EH (cell line): Measurements from ENCODE around the gene FNBP1.

ENCODE experiments used
- DNase-seq: peaks from one replicate; pipeline ENCODE4 v3.0.0-alpha.2; 2015; ENCODE audit warnings: low read depth

Gene FNBP1

GRCh38 chr9:130042885-130043653, at the start of gene FNBP1:
Gene FNBP1, minus strand, starts transcription at chr9:130043189. Its CDS starts 214 bp downstream, at chr9:130042975.
- peak; percentile 79 for DNase-seq

- no peak for DNase-seq
These were observed 47.9 kb upstream of the FNBP1 start for GRCh38 chr9:130090915-130091314.

- no peak for DNase-seq
These were observed 46.2 kb upstream of the FNBP1 start for GRCh38 chr9:130089141-130089540.

DNA sequence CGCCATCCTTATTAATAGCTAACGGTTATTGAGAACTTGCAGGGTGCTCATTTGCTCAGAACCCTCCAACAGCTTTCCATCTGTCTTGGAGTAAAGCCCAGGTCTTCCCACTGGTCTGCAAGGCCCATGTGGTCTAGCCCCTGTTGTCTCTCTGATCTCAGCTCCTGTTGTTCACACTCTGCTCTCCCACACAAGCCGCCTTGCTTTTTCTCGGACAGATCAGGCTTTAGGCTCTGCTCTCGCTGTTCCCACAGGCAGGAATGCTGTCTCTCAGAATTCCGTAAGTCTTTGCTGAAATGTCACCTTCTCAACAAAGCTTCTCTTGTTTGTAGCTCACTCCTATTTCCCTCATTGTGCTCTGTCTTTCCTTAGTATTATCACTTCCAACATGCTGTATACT, 45.1 kb upstream of the FNBP1 start:
- DNase-seq: no peak

DNA sequence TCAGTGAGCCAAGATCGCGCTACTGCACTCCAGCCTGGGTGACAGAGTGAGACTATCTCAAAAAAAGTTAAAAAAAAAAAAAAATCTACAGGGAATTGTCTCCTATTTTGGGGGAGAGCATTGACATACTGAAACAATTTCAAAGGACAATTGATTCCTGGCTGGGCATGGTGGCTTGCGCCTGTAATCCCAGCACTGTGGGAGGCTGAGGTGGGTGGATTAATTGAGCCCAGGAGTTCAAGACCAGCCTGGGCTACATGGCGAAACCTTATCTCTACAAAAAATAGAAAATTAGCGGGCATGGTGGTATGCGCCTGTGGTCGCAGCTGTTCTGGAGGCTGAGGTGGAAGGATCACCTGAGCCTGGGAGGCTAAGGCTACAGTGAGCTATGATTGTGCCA, 41.3 kb upstream of the FNBP1 start:
- DNase-seq: no peak

- no peak for DNase-seq
These were observed 35.6 kb upstream of the FNBP1 start for GRCh38 chr9:130078547-130078946.

DNA sequence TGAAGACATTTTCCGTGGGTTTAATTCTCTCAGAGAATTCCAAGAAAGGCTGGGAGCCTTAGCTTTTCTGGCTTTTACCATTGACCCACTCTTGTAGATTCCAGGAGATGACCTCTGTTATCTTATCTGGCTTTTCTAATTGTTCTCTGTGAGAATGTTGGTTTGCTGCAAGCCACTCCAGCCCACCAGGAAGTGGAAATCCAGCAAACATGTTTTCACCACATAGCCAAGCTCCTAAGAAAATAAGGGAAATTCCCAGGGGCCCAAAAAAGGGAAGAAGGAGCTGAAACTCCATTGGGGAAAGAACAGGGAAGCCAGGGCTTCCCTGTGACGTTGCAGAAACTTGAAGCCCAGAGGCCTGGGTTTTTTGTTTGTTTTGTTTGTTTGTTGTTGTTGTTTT, 30.4 kb upstream of the FNBP1 start:
- DNase-seq: peak; percentile 74

- peak; percentile 51 for DNase-seq
These were observed 29.7 kb upstream of the FNBP1 start for GRCh38 chr9:130072515-130073235.

DNA sequence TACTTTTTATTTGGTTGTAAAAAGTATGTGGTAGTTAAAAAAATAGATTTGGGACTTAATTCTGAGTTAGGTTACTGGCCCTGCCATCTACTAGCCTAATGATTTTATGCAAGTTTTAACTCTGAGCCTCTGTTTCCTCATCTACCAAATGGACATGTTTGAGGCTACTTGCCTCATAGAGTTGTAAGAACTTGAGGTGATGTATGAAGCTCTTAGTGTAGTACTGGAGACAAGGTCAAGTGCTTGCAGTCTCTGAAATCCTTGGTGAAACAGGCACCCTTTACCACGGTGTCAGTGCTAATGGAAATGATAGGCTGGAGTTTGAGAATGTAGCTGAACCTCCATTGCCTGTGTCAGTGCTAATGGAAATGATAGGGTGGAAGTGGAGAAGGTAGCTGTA, 26.1 kb upstream of the FNBP1 start:
- no peak for DNase-seq

GRCh38 chr9:130064621-130065020, 21.6 kb upstream of the FNBP1 start:
- no peak for DNase-seq

DNA sequence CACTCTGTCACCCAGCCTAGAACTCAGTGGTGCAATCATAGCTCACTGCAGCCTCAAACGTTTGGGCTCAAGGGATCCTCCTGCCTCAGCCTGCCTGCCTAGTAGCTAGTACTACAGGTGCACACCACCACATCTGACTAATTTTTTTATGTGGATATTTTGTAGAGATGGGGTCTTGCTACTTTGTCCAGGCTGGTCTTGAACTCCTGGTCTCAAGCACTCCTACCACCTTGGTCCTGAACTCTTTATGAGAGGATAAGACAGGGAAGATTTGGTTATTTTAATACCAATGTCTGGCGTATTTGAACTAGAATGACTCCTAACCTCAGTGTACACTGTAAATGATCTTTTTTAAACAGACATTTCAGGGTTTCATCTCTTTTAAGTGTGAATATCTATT, 19.8 kb upstream of the FNBP1 start:
- DNase-seq: no peak

DNA sequence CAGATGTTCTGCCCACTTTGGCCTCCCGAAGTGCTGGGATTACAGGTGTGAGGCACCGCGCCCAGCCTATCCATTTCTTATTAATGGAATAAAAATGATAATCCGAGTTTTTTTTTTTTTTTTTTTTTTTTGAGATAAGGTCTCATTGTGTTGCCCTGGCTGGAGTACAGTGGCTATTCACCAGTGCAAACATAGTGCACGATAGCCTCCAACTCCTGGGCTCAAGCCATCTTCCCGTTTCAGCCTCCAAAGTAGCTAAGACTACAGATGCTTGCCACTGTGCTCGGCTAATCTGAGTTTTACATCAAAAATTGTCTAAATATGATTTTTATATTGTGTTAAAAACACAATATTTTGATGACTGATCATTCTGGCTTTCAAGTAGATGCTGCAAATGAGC, 17.3 kb upstream of the FNBP1 start:
- DNase-seq: no peak

GRCh38 chr9:130058887-130059286, 15.9 kb upstream of the FNBP1 start:
- DNase-seq: no peak

DNA sequence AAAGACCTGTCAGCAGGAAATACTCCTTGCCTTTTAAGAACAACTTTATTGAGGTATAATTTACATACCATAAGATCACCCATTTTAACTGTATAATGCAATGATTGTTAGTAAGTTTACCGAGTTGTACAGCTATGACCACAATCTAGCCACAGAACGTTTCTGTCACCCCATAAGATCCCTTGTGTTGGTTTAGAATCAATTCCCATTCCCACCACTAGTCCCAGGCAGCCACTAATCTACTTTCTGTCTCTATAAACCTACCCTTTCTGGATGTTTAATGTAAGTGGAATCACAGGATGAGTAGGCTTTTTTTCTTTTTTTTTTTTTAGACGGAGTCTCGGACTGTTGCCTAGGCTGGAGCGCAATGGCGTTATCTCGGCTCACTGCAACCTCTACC, 15.2 kb upstream of the FNBP1 start:
- peak; percentile 29 for DNase-seq

GRCh38 chr9:130054820-130055219, 11.8 kb upstream of the FNBP1 start:
- DNase-seq: peak; percentile 19

DNA sequence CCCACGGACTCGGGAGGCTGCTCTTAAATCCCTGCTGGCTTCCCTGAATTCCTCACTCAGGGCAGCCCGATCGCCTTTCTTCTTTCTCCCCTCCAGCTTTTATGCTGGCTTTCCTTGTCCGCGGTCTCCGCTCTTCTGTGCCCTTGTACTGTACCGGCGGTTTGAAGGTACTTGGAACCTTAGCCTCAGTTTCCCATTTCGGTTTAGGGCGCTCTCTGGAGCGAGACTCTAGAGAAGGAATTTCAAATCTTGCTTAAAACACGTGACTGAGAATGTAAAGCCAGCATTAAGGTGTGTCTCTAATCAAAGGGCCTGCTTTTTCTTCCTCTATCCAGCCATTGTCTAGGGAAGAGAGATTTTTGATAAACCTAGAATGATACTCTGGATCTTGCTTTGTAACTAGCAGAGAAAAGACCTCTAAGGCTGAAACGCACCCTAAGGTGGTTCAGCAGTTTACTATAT, 11.4 kb upstream of the FNBP1 start:
- peak; percentile 15 for DNase-seq

DNA sequence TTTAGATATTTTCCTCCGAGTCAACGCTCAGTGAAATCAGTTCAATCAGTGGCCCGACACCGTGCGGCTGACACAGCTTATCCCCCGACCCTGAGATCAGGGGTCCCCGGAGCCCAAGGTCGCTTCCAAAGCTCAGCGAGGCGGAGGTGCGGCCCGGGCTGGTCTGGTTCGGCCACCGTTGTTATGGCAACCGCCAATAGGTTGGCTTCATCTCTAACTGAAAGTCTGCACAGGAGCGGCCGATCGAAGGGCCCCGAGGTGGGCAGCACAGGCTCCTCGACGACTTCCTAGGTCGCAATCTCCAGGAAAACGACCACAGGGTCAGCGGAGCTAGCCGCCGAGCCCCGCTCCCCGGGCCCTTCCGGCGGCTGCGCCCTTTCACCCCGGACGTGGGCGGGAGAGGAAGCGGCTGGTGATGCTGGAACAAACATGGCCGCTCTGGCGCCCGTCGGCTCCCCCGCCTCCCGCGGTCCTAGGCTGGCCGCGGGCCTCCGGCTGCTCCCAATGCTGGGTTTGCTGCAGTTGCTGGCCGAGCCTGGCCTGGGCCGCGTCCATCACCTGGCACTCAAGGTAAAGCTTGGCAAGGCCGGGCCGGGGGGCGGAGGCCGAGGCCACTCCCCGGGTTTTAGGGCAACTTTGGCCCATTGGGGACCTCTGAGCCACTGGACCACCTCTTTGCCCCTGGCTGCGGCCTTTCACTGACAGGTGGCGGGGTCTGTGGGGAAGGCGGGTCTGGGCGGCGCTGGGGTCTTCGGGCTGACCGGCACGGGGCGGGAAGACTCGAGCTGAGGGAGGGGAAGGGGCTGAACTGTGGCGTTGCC, 10.7 kb upstream of the FNBP1 start, which contains the start of gene GPR107:
Gene GPR107, plus strand, starts transcription at position 403 of the 821 bp plus-strand sequence. Its CDS starts 27 bp downstream, at position 430.
- peak; percentile 78 for DNase-seq

- DNase-seq: no peak
These were observed 10.1 kb upstream of the FNBP1 start for GRCh38 chr9:130053109-130053503.

GRCh38 chr9:130051855-130052254, 8.9 kb upstream of the FNBP1 start:
- DNase-seq: no peak

- no peak for DNase-seq
These were observed 7.5 kb upstream of the FNBP1 start for GRCh38 chr9:130050462-130050861.

DNA sequence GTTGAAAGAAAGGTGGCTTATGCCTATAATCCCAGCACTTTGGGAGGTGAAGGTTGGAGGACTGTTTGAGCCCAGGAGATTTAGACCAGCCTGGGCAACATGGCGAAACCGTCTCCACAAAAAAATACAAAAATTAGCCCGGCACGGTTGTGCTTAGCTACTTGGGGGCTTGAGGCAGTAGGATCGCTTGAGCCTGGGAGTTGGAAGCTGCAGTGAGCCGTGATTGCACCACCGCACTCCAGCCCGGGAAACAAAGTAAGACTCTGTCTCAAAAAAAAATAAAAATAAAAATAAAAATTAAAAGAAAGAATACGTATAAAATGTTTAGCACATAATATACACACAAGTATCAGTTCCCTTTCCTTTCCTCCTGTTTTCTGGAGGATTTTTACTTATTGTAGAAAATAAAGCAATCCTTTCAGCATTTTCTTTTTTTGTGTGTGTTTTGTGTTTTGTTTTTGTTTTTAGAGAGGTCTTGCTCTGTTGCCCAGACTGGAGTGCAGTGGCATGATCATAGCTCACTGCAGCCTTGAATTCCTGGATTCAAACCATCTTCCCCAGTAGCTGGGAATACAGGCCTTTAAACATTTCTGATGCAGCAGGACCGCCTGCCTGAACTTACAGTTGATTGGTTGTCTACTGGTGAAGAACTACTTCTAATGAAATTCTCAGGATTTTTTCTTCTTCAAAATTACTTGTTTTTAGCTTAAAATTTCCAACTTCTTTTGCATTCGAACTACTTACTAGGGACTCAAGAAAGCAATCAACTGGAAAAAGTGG, 6.6 kb upstream of the FNBP1 start:
- DNase-seq: no peak
